Cortex of kidney (tissue), 1 donor: Measurements from ENCODE around the gene NTNG1.

Source experiments
- DNase-seq: peaks from one replicate; lab custom pipeline; 2025; lab: John Stamatoyannopoulos, UW

Gene NTNG1

GRCh38 chr1:107457989-107458388, 317.1 kb downstream of the NTNG1 start:
- DNase-seq: no peak

DNA sequence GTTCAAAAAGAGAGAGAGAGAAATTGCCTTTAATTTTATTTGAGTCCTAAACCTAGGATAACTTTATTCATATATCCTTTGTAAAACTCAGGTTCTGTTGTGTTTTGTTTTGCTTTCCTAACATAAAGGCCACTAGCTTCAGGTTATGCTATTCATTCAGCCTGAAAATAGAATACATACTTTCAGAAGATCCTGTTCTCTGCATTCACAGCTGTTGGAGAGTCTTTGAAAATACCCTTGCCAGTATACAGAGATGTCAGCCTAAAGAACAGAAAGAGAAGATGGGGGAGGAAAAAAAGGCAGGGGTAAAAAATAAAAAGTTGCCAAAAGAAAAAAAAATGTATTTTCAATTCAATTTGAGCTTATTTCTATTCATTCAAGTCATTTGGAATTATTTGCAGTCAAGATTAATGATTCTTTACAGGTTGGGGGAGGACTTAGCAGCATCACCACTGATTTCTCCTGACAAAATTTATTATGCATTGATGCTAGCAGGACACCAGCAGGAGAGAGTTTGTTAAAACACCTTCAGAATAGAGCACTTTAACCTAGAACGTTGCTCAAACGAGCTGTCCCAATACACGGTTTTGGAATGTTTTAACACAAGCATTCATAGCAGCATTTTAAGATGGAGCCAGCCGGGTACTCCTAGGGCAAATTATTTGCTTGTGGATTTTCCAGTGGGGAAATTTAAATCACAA, 318.5 kb downstream of the NTNG1 start:
- DNase-seq: no peak

- DNase-seq: no peak
These were observed 319.2 kb downstream of the NTNG1 start for GRCh38 chr1:107460035-107460434.

GRCh38 chr1:107464827-107465226, 324.0 kb downstream of the NTNG1 start:
- no peak for DNase-seq

GRCh38 chr1:107467286-107467685, 326.4 kb downstream of the NTNG1 start:
- no peak for DNase-seq

- no peak for DNase-seq
These were observed 327.0 kb downstream of the NTNG1 start for GRCh38 chr1:107467811-107468210.

GRCh38 chr1:107473065-107473464, 332.2 kb downstream of the NTNG1 start:
- DNase-seq: no peak

GRCh38 chr1:107474877-107475612, 334.2 kb downstream of the NTNG1 start:
- no peak for DNase-seq

- no peak for DNase-seq
These were observed 336.4 kb downstream of the NTNG1 start for GRCh38 chr1:107477233-107477632.

GRCh38 chr1:107479865-107480350, 339.1 kb downstream of the NTNG1 start:
- no peak for DNase-seq

DNA sequence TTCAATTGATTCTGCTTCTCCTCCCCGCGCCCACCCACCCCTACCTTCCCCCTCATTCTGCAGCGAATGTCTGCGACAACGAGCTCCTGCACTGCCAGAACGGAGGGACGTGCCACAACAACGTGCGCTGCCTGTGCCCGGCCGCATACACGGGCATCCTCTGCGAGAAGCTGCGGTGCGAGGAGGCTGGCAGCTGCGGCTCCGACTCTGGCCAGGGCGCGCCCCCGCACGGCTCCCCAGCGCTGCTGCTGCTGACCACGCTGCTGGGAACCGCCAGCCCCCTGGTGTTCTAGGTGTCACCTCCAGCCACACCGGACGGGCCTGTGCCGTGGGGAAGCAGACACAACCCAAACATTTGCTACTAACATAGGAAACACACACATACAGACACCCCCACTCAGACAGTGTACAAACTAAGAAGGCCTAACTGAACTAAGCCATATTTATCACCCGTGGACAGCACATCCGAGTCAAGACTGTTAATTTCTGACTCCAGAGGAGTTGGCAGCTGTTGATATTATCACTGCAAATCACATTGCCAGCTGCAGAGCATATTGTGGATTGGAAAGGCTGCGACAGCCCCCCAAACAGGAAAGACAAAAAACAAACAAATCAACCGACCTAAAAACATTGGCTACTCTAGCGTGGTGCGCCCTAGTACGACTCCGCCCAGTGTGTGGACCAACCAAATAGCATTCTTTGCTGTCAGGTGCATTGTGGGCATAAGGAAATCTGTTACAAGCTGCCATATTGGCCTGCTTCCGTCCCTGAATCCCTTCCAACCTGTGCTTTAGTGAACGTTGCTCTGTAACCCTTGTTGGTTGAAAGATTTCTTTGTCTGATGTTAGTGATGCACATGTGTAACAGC, 339.9 kb downstream of the NTNG1 start:
- no peak for DNase-seq

DNA sequence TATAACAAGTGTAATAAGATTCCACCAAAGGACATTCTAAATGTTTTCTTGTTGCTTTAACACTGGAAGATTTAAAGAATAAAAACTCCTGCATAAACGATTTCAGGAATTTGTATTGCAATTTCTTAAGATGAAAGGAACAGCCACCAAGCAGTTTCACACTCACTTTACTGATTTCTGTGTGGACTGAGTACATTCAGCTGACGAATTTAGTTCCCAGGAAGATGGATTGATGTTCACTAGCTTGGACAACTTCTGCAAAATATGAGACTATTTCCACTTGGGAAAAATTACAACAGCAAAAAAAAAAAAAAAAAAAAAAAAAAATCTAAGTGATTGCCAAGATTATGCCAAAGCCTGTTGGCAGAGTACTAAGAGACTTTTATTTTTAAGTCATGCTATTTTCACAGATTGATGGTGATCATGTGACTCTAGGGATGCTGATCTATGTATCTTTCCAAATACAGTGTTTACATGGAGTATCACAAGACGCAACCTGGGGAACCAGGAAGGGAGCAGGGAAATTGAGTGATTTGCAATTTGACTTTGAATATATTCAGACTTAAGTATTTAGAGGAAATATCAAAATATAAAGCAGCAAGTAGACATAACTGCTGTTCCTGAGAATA, 341.0 kb downstream of the NTNG1 start:
- no peak for DNase-seq

DNA sequence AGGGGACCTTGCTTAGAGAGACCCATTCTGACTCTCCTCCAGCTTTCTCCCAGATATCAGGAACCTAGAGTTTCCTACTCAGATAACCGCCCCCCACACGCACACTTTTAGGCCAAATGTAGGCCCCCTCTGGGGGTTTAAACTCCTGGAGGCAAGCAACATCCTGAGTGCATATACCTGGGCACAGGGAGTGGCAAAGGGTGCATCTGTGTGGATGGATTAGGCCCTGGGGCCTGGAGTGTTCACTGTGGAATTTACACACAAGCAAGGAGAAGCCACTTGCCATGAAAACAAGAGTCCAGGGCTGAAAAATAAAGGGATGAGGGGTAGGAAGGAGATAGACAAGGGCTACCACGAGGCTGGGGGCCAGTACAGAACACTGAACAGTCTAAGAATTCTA, 343.1 kb downstream of the NTNG1 start:
- DNase-seq: no peak

DNA sequence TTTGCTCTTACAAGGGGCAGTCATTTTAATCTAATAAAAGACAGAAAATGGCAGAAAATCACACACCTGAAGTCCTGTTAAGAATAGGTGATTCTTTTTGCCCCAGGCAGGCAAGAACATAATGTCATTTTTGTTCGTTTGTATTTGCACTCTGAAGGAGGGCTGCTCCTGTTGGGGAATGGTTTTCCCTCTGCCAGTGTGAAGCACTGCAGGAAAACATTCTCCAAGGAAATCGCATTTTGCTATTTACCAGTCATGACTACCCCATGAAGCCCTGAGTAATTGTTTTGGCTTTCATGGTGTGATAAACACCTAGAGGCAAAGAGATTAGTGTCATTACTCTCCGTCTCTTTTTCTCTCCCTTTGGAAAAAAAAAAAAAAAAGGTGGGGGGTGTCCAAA, 345.5 kb downstream of the NTNG1 start:
- DNase-seq: no peak

GRCh38 chr1:107487506-107487905, 346.7 kb downstream of the NTNG1 start:
- no peak for DNase-seq

GRCh38 chr1:107491582-107491981, 350.7 kb downstream of the NTNG1 start:
- no peak for DNase-seq

GRCh38 chr1:107493111-107493716, 352.4 kb downstream of the NTNG1 start:
- no peak for DNase-seq

GRCh38 chr1:107494061-107494460, 353.2 kb downstream of the NTNG1 start:
- DNase-seq: no peak

DNA sequence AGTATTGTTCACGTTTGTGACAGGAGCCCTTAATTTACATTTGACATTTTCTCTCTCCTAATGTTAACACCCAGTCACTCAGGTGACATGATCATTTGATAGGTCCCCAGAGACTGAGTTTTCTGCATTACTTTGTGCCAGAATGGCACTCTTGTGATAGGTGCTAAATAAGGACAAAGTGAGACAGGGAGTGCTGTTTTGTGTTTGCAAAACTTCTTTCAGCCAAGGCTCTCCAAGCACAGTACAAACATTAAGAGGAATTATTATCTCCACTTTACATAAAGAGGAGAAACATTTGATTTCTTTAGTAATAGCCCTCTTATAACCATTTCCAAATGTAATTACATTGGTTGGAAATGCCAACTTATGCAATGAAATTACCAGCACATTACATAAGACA, 355.2 kb downstream of the NTNG1 start:
- DNase-seq: no peak

DNA sequence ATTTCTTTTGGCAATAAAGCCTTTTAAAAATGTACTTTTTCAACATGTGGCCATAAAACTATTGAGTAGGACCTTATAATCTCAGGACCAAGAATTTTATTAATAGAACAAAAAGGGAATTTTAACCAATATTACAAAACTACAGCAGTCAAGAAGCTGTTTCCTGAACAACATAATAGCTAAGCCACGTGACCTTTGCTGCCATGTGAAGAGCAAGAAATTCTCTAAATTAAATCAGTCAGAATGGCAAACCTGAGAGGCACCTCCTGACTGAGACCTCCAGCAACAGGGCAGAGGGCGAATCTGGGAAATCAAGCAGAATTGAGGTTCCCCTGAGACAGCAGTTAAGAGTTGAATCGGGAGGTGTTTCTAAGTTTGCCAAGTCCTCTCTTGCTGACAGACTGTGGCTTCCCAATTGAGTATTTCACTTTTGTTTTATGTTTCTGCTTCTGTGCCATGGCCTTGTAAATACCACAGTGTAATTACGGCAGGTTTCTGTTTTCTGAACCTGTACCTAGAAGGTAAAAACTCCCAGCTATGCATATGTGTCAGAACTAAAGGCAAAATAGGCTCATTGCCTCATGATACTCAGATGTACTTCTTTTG, 358.4 kb downstream of the NTNG1 start:
- no peak for DNase-seq

DNA sequence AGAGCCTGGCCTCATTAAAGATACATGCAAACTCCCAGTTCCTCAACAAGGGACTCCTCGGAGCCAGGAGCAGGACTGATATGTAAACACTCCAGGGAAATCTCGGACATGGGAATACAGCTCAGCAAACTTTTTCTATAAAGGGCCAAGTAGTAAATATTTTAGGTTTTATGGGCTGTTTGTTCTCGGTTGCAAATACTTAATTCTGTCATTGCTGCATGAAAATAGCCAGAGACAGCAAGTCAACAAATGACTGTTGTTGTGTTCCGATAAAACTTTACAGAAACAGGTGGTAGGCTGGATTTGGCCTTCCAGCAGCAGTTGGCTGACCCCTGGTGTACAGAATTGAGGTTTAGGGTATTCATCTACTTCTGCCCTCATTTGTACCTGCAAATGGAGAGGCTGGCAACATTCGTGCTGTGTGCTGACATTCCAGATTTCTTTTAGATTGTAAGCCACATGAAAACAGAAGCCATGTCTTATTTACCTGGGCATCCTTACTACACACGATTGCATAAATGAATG, 360.3 kb downstream of the NTNG1 start:
- no peak for DNase-seq
